PC-3 (cell line): ENCODE data around the gene NUB1. TPM values are rescaled to one million over a fixed set of nuclear protein-coding genes. Genes with fewer than 3 reads are reported as not detected.
A peak's percentile ranks its signal among the peaks of the same experiment; 100 is the strongest.

ENCODE experiments used
- ATAC-seq: fragments of 200-7000 bp; cut with Tn5 transposase; 2 replicates; pipeline ENCODE4 v1.9.1; 2020; ENCODE audit warnings: mild to moderate bottlenecking, moderate library complexity
- BruUV-seq: library from RNA; stranded (reverse); fragments of 400-500 nt; replicated peaks from 2 replicates; lab custom pipeline; 2021; lab: Mats Ljungman, UMichigan
- CTCF ChIA-PET: fragments of 300-600 bp; sonication (Branson Sonifier 250); formaldehyde crosslinking; loops from one replicate; lab custom pipeline; 2022; ENCODE audit warnings: antibody characterized with exemption; lab: Charles Lee
- POLR2A ChIA-PET: fragments of 300-600 bp; sonication (Branson Sonifier 250); formaldehyde crosslinking; loops from one replicate; lab custom pipeline; 2022; ENCODE audit warnings: antibody characterized with exemption; ENCODE audit not compliant: unreplicated experiment; lab: Charles Lee
- DNase-seq: peaks from one replicate; pipeline ENCODE4 v3.0.0-alpha.2; 2015
- H2AFZ ChIP-seq: fragments of 300-600 bp; sonication (generic); 2 replicates; pipeline ENCODE4 v1.6.0; 2016; ENCODE audit warnings: antibody characterized with exemption, low read length
- H3F3A ChIP-seq: fragments of 300-600 bp; sonication (generic); one replicate; pipeline ENCODE4 v1.6.0; 2017; ENCODE audit warnings: antibody characterized with exemption, low read length, control low read depth, mild to moderate bottlenecking; ENCODE audit not compliant: unreplicated experiment
- H3K27ac ChIP-seq: fragments of 300-600 bp; sonication (generic); 2 replicates; pipeline ENCODE4 v1.5.1; 2016; ENCODE audit warnings: mild to moderate bottlenecking, low read length
- H3K27me3 ChIP-seq: fragments of 300-600 bp; sonication (generic); 2 replicates; pipeline ENCODE4 v1.6.1; 2016; ENCODE audit warnings: low read length, mixed read lengths
- H3K36me3 ChIP-seq: fragments of 300-600 bp; sonication (generic); 2 replicates; pipeline ENCODE4 v1.6.1; 2016; ENCODE audit warnings: low read depth, mixed run types, low read length, mixed read lengths
- H3K4me1 ChIP-seq: fragments of 300-600 bp; sonication (generic); 2 replicates; pipeline ENCODE4 v1.5.1; 2016; ENCODE audit warnings: low read length; ENCODE audit not compliant: insufficient read depth
- H3K4me2 ChIP-seq: fragments of 300-600 bp; sonication (generic); 2 replicates; pipeline ENCODE4 v1.6.0; 2016; ENCODE audit warnings: low read length
- H3K4me3 ChIP-seq: fragments of 300-600 bp; sonication (generic); 2 replicates; pipeline ENCODE4 v1.5.1; 2016; ENCODE audit warnings: mild to moderate bottlenecking, low read length, mixed read lengths
- H3K79me2 ChIP-seq: fragments of 300-600 bp; sonication (generic); 2 replicates; pipeline ENCODE4 v1.6.1; 2017; ENCODE audit warnings: low read length, mixed read lengths
- H3K9ac ChIP-seq: fragments of 300-600 bp; sonication (generic); 2 replicates; pipeline ENCODE4 v1.6.0; 2016; ENCODE audit warnings: mild to moderate bottlenecking, low read length
- H3K9me2 ChIP-seq: fragments of 300-600 bp; sonication (generic); replicated peaks from 2 replicates; pipeline ENCODE4 v1.6.1; 2016; ENCODE audit warnings: mixed run types, low read length, mixed read lengths
- H3K9me3 ChIP-seq: fragments of 300-600 bp; sonication (generic); 2 replicates; pipeline ENCODE4 v1.6.1; 2016; ENCODE audit warnings: low read length, mixed read lengths
- H4K20me1 ChIP-seq: fragments of 300-600 bp; sonication (generic); 2 replicates; pipeline ENCODE4 v1.6.1; 2016; ENCODE audit warnings: low read length, mixed read lengths
- CTCF ChIP-seq: fragments of 300-600 bp; sonication (generic); conservative IDR thresholded peaks from 2 replicates; pipeline ENCODE4 v1.5.1; 2017; ENCODE audit warnings: antibody characterized with exemption, low read depth, mild to moderate bottlenecking, low read length
- EZH2 ChIP-seq: fragments of 300-600 bp; sonication (generic); IDR thresholded peaks from one replicate; pipeline ENCODE4 v1.6.1; 2017; ENCODE audit warnings: antibody characterized with exemption, mild to moderate bottlenecking, low read length; ENCODE audit not compliant: unreplicated experiment
- EZH2phosphoT487 ChIP-seq: fragments of 300-600 bp; sonication (generic); IDR thresholded peaks from 2 replicates; pipeline ENCODE4 v1.6.1; 2018; ENCODE audit warnings: mild to moderate bottlenecking, antibody characterized with exemption, low read length, borderline replicate concordance
- intact Hi-C: fragments of 100-400 bp; cut with micrococcal nuclease; formaldehyde crosslinking; loops from 2 replicates; pipeline ENCODE4 v1.9.0; 2023
- total RNA-seq: library from RNA; depleted of rRNA; stranded (reverse); fragments of >200 nt; gene quantifications from 2 replicates; pipeline ENCODE4 v1.2.3, GENCODE V29; 2014

Gene NUB1
- total RNA-seq, 1 experiment from 2014 or later, result 40.1 TPM

GRCh38 chr7:151352512-151352911 lies 10.9 kb downstream of the NUB1 start:
- no peaks in the 10 kb centered on the region for H3K9me2 ChIP-seq
- CTCF ChIA-PET, result no interaction called here
- POLR2A ChIA-PET, result no interaction called here
- no peaks in the 10 kb centered on the region for H3K9me3 ChIP-seq
- no peak for TF ChIP-seq EZH2phosphoT487
- intact Hi-C loops, result no loop called here
- no peaks in the 10 kb centered on the region for H3F3A ChIP-seq
- BruUV-seq, result no TSS peak
- H3K79me2 ChIP-seq, result no peaks in the 10 kb centered on the region
- peaks cover 40% of the 10 kb centered on the region for H3K36me3 ChIP-seq
- no peak overlapping the region for H3K9ac ChIP-seq
- H3K4me1 ChIP-seq, result no peaks in the 10 kb centered on the region
- H3K4me2 ChIP-seq, result no peak overlapping the region
- H3K27me3 ChIP-seq, result no peaks in the 10 kb centered on the region
- no peaks in the 10 kb centered on the region for H4K20me1 ChIP-seq
- DNase-seq, result no peak
- H3K27ac ChIP-seq, result no peak overlapping the region
- ATAC-seq, result no peak
- no peak overlapping the region for H3K4me3 ChIP-seq
- H2AFZ ChIP-seq, result no peak overlapping the region

DNA sequence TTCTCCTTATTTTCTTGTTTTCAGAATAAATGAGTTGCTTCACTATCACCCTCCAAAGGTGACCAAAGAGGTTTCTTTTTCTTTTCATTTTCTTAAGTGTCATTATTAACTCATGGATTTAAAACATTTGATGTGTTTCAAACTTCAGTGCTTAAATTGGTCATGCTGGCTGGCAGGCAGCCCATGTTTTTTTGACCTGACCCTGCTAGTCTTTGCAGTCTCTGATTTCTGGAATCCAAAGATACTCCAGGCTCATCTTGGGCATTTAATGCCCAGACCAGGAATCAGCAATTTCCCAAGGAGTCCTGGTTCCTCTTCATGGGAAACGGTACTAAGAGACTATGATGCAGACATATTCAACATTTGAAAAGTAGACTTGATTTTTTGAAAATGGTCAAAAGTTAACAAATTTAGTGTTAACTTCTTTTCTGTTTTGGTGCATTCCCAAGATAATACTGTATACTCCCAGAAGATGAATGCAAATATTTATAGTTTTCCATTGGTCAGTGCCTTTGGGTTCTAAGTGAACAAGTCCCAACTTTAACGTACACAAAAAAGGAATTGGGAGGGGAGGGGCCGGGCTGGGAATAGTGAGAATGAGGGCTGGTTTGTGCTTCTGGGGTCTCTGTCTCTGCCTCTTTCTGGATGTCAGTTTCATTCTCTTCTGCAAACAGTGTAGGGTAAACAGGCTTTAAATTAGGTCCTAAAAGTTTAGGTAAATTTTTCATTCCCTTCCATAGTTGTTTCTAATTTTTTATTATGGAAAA lies 19.8 kb downstream of the NUB1 start:
- no peak overlapping the region for H3K9ac ChIP-seq
- ChIA-PET CTCF (no interaction called here), POLR2A (no interaction called here)
- H3K4me2 ChIP-seq, result no peak overlapping the region
- intact Hi-C loops, result no loop called here
- ATAC-seq (no peak), DNase-seq (no peak)
- H3K79me2 ChIP-seq, result no peaks in the 10 kb centered on the region
- TF ChIP-seq EZH2, result no peak
- no peak for TF ChIP-seq EZH2phosphoT487
- TF ChIP-seq CTCF, result no peak
- H3K9me3 ChIP-seq, result no peaks in the 10 kb centered on the region
- no TSS peak for BruUV-seq
- no peak overlapping the region for H2AFZ ChIP-seq
- peaks cover 6% of the 10 kb centered on the region for H3K36me3 ChIP-seq
- H4K20me1 ChIP-seq, result no peaks in the 10 kb centered on the region
- H3K4me1 ChIP-seq, result no peaks in the 10 kb centered on the region
- no peaks in the 10 kb centered on the region for H3K27me3 ChIP-seq
- no peak overlapping the region for H3K27ac ChIP-seq
- H3F3A ChIP-seq, result no peaks in the 10 kb centered on the region
- no peaks in the 10 kb centered on the region for H3K9me2 ChIP-seq
- H3K4me3 ChIP-seq, result no peak overlapping the region

GRCh38 chr7:151363182-151363581 lies 21.6 kb downstream of the NUB1 start:
- H3K27ac ChIP-seq, result no peak overlapping the region
- no peaks in the 10 kb centered on the region for H3K27me3 ChIP-seq
- no peak overlapping the region for H3K4me3 ChIP-seq
- DNase-seq (no peak), ATAC-seq (no peak)
- no peaks in the 10 kb centered on the region for H3K9me3 ChIP-seq
- H3F3A ChIP-seq, result no peaks in the 10 kb centered on the region
- ChIA-PET CTCF (no interaction called here), POLR2A (no interaction called here)
- H3K9ac ChIP-seq, result no peak overlapping the region
- BruUV-seq, result TSS peak; percentile 10
- no peaks in the 10 kb centered on the region for H4K20me1 ChIP-seq
- intact Hi-C loops, result no loop called here
- TF ChIP-seq EZH2phosphoT487 (no peak), CTCF (no peak), EZH2 (no peak)
- peaks cover under 1% of the 10 kb centered on the region; the same call in 1 of the 2 replicates for H3K4me1 ChIP-seq
- H3K4me2 ChIP-seq, result no peak overlapping the region
- H3K9me2 ChIP-seq, result no peaks in the 10 kb centered on the region
- H3K36me3 ChIP-seq, result peaks cover 6% of the 10 kb centered on the region
- H3K79me2 ChIP-seq, result no peaks in the 10 kb centered on the region
- H2AFZ ChIP-seq, result no peak overlapping the region
